GM10266 (cell line): ENCODE results near the gene CTSE.

ENCODE experiments used
- DNase-seq: peaks from one replicate; pipeline ENCODE4 v3.0.0; 2012; ENCODE audit errors: extremely low spot score
- TF ChIP-seq, protein P1 (sequence below): IDR thresholded peaks from 2 replicates; pipeline ENCODE4 v1.5.1; 2012; ENCODE audit warnings: mild to moderate bottlenecking, low read depth; ENCODE audit not compliant: control insufficient read depth, insufficient read depth; ENCODE audit errors: missing control alignments

CTSE gene

DNA sequence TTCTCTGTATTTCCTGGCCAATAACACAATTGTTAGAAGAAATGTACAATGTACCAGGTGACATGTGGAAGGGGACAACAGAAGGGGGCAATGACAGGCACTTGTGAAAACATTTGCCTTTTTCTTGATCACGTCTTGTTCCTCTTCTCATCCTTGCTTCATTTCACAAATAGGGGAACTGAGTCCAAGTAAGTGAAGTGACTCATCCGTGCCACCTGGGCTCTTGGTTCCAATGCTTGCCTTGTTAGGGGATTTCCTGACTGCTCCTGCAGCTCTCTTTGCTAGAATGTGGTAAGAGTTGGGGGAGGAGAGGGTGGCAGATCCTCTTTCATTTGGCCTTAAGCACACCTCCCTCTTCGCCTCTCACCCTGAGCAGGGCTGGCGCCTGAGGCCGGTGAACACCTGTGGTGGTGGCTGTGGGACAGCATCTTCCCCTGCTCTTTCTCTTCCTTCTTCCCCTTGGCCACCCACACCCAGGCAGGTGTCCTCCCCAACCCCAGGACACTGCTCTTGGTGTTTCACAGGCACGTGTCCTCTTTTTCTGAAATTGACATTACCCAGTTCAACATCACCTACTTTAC is 27.1 kb upstream of the CTSE start:
- peak; percentile 47 for DNase-seq
- TF ChIP-seq, protein P1, sequence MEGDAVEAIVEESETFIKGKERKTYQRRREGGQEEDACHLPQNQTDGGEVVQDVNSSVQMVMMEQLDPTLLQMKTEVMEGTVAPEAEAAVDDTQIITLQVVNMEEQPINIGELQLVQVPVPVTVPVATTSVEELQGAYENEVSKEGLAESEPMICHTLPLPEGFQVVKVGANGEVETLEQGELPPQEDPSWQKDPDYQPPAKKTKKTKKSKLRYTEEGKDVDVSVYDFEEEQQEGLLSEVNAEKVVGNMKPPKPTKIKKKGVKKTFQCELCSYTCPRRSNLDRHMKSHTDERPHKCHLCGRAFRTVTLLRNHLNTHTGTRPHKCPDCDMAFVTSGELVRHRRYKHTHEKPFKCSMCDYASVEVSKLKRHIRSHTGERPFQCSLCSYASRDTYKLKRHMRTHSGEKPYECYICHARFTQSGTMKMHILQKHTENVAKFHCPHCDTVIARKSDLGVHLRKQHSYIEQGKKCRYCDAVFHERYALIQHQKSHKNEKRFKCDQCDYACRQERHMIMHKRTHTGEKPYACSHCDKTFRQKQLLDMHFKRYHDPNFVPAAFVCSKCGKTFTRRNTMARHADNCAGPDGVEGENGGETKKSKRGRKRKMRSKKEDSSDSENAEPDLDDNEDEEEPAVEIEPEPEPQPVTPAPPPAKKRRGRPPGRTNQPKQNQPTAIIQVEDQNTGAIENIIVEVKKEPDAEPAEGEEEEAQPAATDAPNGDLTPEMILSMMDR: no peak

DNA sequence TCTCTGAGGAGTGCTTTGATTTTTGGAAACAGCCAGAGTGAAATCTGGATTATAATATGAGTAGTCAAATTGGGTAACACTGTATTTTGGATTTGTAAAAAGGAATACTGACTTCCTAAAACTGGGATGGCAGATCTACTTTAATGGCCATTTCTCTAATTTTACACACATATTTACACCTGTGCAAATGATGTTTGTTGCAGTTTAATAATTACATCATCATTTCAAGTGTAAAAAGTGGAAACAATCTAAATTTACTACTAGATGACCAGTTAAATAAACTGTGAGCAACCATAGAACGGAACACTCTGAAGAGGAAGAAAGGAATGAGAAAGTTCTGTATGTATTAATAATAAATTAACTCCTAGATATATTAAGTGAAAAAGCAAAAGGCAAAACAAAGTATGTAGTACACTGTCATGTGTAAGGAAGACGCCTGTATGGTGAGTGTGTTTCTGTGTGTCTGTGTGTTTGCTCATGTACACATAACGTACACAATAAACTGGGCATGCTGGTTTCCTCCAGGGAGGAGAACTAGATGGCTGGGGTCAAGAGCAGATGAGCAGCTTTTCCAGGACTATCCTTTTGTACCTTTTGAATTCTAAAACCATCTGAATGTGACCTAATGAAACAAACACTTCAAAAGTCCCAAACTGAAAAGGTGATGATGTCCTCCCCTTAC is 26.4 kb upstream of the CTSE start:
- no peak for DNase-seq
- TF ChIP-seq, protein P1: no peak

DNA sequence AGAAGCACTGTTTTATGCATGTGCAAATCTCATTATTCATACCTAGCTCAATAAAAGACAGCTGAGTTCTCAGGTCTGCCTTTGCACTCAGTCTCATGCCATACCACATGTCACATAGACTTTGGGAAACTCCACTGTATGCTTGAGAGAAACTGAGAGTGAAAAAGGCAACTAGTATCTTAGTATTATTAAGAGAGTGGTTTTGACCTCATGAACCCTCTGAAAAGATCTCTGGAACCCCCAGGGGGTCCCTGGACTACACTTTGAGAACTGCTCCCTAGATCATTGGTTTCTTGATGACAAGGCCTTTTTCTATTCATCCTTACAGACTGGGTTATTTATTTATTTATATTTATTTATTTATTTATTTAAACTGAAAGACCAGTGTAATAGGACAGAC is 25.6 kb upstream of the CTSE start:
- TF ChIP-seq, protein P1: no peak
- DNase-seq: no peak

DNA sequence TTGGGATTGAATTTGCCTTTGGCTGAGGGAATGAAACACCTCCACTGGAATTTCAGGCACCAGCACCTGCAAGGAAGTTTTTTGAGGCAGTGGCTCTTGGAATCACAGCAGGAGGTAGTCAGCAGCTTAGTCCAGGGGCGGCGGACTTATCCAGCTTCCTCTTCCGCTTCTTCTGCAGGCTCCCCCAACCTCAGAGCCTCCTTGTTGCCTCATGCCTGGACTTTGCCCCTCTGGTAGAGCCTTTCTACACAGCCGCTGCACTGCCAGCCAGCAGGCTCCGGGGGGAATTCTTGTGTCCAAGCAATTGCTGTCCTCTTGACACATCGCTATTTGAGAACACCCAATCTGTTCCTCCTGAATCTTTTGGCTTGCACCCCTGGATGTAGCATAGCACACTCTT is 24.9 kb upstream of the CTSE start:
- no peak for DNase-seq
- TF ChIP-seq, protein P1: no peak

DNA sequence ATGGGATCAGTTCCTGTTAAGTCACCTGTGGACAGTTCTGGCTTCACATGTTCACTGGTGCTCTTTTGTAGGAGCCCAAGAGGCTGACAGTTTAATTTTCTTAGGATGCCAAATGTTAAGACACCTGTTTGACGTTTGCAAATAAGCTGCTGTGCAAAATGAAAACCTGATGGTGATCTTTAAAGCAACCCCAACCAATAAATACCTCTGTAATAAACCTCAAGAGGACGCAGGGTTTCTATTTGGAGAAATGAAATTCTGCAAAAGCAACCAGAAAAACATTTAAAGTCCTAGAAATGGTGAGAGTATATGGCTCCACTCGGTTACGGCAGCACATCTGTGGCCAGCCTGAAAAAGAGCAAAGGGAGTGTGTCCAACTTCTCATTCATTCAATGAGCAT is 23.6 kb upstream of the CTSE start:
- TF ChIP-seq, protein P1: no peak
- no peak for DNase-seq

DNA sequence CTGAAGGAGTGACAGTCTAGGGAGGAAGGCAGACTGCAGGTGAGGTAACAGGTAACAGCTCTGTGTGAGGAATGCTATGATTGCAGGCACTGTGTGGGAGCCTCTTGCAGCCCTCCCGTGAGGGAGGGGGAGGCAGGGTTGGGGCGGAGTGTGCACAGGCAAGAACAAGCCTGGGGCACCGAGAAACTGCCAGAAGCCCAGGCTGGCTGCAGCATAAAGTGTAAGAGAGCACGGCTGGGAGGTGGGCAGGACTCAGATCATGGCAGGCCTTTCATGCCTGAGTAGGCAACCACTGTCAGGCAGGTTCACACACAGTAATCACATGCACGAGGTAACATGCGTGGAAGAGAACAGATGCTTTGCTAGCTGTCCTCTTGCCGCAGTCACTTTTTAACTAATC is 17.9 kb upstream of the CTSE start:
- DNase-seq: no peak
- TF ChIP-seq, protein P1: no peak

DNA sequence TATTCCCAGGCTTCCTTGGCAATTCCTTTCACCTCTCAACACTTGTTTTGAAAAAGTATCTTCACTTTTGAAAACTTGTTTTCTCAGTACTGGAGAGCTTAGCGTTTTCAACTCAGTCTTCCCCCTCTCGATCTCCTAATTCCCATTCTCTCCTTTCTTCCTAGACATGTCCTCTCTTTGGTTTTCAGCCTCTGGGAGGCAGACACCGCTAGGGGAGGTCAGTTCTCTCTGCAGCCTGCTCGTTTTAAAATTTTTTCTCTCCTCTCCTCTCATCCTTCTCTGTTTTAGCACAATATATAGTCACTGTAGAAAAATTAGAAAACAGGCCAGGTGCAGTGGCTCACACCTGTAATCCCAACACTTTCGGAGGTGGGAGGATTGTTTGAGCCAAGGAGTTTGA is 16.6 kb upstream of the CTSE start:
- no peak for DNase-seq
- TF ChIP-seq, protein P1: no peak
